GM19468 (cell line): ENCODE results near the gene MACROD2.
"Not testable (repeated sequence)": the region's sequence is repeated elsewhere in the genome, so short reads cannot be mapped to it uniquely, and the experiment has no call there.

Source experiments
- ATAC-seq: cut with Tn5 transposase; IDR thresholded peaks from one replicate; pipeline ENCODE4 v1.9.1; 2021; ENCODE audit warnings: mild to moderate bottlenecking, moderate library complexity, moderate number of reproducible peaks; ENCODE audit not compliant: unreplicated experiment; ENCODE audit errors: extremely low read depth

Gene MACROD2

DNA sequence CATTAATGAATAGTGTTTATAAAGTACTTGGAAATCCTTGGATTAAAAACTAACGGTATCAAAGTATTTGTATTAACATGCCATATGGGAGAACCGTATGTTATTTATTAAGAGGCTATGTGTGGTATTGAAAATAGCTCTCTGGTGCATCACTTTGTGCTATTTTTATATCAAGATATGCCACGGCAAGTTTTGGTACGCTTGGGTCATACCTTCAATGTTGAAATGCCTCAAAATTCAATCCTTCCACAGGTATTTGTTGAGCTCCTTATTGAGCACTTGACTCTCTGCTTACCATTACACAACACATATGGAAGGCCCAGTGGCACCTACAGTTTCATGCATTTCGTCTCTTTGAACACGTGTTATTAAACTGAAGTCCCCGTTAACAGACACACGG lies 1930.1 kb downstream of the MACROD2 start:
- ATAC-seq, result no peak

DNA sequence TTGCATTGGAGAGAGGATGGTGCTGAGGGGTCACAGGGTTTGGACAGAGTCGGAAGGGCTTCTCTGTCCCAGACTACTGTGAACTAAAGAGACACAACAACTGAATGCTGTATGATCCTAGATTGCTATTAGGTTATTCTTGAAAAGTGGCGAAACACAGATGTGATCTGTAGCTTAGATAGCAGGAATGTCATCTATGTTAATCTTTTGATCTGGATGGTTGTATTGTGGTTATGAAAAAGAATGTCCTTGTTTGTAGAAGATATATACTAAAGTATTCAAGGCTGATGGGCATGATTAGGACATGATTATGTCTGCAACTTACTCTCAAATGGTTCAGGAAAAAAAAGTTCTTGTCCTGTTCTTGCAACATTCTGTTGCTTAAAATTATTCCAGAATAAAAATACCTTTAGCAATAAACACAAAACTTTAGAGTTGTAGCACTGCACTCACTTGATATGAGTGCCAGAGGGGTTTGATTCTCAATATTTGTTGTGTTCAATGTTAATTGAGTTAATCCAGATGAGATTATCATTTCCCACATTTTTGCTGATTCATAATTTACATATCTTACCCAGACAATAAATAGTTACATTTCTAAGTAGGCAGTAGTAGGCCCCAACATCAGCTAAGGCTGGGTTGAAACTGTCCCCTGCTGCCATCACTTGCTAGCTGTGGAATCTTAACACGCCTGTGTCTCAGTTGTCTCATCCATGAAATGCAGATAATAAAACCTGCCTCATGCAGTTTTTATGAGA lies 1932.8 kb downstream of the MACROD2 start:
- ATAC-seq, result no peak

DNA sequence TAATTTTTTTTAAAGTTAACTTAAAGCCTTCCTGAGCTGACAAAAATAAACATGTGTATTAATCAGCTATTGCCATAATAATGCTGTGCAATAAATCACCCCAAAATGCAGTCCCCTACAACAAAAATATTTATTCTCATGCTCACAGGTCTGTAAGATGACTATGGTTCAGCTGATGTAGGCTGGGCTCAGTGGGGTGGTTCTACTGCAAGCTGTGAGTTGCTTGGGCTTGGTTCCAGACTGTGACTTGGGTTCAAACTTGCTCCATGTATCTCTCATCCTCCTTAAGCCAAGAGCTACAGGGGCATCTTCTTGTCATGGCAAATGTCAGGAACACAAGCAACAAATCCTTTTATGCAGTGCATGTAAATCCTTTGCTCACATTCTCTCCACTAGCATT lies 1933.6 kb downstream of the MACROD2 start:
- no peak for ATAC-seq

DNA sequence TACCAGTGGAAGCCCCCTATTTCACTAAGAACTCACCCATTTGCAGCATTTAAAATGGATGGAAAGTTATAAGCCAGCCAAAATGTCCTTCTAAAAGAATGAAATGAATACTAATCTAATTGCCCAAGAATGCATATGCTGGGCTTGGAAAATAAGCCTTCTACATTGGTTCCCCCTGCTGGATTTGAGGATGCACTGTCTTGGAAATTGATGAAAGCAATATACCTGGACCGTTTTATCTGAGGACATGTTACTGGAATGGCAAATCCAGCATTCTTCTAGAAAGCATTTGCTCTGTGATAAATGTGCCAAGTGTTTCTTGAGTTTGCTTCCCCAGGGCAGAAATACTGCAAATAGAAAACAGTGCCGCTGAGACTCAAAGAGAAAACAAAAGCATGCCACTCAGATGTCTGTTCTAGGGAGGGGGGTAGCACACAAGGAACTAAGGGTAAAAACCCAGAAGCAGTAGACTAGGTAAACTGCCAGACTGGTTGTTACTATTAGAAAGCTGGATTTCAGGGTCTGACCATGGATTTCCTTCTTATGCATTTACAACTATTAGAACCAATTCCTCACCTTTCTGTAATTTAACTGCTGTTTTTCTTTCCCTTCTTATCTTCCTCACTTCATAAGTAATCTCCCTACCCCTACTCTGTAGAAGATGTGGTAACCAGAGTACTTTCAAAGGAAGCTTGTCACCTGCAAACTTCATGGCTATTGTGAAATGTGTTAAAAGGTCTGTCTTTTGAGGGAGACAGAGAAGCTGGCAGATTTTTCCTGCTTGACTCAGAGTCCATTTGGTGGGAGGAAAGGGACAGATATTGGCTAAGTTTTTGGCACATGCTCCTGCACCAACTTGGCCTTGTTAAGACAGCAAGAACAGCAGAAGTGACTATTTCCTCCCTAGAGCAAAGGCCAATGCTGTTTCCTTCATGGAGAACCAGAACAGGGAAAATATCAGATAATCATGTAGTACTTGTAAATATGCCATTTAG lies 1935.3 kb downstream of the MACROD2 start:
- ATAC-seq, result no peak

DNA sequence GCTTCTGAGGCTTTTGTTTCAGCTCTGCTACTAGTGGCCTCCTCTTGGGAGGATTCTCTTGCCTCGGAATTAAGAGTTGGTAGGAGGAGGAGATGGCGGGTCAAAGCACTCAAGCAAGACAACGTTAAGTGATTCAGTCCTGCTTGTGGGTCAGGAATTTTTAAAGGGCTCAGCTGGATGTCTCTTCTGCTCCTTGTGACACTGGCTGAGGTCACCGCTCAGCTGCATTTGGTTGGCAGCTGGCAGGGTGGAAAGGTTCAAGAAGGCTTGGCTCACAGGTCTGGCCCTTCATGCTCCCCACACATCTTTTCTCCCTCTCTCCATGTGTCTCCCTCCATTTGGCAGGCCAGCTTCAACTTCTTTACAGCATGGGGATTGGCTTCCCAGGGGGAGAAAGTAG lies 1936.6 kb downstream of the MACROD2 start:
- no peak for ATAC-seq

DNA sequence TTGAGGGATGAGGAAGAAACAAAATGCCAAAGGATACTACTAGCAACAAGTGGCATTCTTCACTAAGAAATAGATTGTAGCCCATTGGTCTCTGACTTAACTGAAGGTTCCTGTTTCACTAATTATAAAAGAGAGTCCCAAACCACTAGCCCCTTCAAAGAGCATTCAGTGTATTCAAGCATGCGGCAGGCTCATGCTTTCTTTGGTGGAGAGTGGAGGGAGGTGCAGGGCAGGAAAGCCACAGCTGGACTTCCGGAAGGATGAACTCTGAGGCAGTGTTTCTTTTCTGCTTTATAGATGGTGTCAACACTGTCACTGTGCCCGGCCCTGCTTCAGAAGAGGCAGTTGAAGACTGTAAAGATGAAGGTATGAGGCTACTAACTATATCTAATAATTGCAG lies 1941.9 kb downstream of the MACROD2 start:
- ATAC-seq, result peak; percentile 78

DNA sequence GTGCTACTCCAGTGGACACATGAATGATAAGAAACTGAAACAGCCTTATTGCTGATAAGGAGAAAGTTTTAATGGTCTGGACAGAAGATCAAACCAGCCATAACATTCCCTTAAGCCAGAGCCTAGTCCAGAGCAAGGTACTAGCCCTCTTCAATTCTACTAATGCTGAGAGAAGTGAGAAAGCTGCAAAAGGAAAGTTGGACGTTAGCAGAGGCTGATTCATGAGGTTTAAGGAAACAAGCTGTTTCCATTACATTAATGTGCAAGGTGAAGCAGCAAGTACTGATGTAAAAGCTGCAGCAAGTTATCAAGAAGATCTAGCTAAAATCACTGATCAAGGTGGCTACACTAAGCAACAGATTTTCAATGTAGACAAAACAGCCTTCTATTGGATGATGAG lies 1943.5 kb downstream of the MACROD2 start:
- ATAC-seq, result no peak

DNA sequence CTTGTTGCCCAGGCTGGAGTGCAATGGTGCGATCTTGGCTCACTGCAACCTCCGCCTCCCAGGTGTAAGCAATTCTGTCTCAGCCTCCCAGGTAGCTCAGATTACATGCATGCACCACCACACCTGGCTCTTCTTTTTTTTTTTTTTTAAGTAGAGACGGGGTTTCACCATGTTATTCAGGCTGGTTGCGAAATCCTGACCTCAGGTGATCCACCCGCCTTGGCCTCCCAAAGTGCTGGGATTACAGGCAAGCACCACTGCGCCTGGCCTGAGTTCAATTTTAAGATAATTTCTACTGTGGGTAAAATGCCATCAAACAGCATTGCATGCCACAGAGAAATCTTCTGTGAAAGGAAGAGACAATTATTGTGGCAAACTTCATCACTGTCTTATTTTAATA lies 1944.8 kb downstream of the MACROD2 start:
- no peak for ATAC-seq

DNA sequence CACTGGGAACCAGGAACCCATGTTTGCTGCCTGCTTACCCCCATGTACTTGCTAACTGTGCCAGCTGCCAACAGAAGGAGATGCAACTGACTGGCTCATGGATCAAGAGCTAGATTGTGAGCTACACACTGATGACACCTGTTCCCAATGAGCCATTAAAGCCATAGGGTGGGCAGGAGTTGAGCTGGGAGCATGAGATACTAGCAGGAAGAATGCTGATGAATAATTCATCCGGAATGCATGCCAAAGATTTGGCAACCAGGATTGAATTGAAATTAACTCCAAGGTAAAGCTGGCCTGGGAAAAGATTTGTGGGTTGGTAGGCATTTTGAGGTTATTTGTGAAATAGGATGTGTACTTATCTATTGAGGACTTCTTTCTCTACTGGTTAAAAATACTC lies 1946.8 kb downstream of the MACROD2 start:
- ATAC-seq, result no peak

DNA sequence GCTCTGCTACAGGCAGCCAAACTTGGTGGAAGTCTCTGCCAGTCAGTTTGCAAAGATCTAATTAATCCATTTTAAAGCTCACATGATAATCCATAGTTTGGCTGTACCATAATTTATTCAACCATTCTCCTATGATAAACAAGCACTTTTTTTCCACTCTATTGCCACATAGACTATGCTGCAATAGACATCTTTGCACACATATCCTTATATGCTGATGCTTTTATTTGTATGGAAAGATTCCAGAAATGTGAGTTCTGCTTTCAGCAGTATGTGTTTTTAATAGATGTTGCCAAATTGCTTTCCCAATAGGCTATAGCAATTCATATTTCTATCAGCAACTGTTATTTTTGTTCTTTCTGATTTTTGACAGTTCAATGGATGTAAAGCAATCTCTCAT lies 1950.0 kb downstream of the MACROD2 start:
- no peak for ATAC-seq

DNA sequence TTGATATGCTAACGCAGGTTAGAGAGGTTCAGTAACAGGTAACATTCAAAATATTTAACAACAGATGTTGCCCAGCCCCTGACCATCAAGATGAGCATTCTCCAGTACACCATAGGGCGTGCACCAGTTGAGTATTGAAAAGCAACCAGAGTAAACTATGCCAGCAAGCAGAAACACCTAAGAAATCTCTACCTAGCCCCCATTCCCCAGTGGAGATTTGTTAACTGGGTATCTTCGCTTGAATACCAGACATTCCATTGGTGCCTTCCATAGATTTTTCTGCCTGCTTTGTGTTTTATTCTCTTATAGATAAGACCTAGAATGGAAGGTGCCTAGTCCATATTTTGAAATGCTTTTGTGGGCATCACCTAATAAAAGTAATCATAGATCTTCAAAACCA lies 1954.1 kb downstream of the MACROD2 start:
- no peak for ATAC-seq

DNA sequence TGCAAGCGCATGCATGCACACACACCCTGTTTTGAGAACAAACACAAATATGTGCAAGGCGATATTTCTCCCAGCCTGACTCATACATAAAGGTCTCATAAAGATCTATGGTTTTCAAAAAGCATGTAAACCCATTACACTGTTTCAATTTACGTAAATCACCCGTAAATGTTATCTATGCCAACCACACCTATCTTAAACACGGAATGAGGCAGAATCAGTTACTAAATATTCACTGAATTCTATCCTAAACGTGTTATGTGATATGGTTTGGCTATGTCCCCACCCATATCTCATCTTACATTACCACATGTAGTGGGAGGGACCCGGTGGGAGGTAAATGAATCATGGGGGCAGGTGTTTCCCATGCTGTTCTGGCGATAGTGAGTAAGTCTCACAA lies 1956.3 kb downstream of the MACROD2 start:
- no peak for ATAC-seq

DNA sequence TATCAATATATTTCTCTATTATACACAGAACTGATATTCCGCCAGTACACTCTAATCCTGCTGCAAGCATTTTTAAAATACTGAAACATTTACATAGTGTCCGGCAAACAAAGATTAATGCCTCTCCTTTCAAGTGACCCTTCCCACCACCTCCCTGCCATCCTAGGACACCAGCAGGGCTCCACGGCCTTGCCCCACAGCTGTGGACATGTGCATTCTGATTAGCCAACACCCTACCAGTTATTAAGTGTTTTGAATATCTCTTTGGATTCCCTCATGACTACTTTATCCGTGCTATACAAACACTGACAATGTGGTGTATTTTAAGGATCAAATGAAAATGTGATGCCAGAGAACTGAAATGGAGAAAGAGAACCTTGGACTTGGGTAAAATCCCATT lies 1962.8 kb downstream of the MACROD2 start:
- no peak for ATAC-seq

DNA sequence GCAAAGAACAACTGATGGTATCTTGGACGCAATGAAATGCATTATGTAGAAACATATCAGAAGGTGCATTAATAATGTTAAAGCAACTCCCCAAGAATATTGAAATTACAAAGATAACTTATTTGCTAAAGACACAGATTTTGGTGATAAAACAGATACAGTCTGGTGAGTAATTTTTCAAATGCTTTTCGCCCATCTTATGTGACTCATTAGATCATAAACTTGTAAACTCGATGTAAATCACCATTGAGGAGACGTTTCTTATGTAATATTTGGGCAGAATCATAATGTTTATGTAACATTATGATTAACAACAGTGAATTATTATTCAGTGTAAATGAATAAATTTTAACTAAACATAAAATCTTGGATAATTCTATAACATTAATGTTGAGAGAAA lies 1969.8 kb downstream of the MACROD2 start:
- ATAC-seq, result no peak

DNA sequence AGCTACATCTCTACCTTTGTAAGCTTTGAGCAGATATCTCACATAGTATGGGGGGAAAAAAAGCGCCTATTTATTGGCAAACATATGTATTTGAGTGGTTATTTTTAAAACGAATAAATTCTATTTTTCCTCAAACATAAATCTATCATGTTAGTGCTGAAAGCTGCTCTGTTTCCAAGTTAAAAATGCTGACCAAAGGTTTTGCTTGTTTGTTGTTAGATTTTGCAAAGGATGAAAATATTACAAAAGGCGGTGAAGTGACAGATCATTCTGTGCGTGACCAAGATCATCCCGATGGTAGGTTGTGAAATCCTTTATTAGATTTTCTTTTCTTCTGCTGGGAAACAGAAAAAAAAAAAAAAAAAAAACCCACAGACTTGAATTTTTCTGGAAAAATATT lies 1972.0 kb downstream of the MACROD2 start:
- no peak for ATAC-seq

DNA sequence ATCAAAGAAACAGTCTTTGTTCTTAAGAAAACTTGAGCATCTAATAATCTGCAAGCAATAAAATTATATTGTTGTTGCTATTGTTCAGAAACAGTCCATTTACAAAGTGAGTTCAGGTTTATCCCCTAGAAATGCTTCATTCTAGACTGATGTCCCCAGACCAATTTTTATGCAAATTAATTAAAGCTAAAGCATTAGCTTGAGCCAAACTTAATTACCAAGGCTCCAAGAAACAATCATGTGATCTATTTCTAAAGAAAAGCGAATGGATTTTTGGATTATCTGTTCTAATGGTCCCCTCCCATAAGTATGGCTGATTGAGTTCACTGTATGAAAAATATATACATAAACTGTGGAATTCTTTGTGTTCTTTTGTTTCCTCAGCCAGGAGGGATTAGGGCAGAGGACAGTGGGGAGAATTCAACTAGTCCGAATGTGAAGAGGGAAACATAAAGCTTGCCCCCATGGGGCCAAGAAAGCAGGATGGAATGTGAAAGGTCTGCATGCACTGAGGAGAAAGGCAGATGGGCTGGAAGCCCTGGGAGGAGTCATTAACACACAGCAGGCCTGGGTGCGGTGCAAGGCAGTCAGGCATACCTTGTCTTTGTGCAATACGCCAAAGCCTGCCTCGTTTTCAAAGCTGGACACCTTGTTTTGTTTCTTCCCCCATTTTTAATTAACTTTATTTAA lies 1980.9 kb downstream of the MACROD2 start:
- ATAC-seq, result no peak

DNA sequence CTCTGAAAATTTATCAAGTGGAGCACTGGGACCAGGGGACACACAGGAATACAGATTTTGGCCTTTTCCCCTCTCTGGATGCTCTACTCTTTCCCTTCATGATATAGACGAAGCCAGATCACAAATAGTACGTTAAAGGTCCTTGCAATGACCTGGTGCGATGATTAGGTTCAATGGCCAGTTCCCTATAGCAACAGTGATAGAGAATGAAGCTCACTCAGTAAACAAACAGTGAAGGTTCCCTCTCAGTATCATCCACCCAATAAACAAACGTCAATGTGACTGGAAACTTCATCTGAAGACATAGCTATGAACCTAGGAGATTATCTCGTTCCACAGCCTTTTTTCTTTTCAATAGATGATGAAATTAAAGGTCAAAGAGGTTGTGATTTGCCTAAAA lies 1981.7 kb downstream of the MACROD2 start:
- no peak for ATAC-seq

DNA sequence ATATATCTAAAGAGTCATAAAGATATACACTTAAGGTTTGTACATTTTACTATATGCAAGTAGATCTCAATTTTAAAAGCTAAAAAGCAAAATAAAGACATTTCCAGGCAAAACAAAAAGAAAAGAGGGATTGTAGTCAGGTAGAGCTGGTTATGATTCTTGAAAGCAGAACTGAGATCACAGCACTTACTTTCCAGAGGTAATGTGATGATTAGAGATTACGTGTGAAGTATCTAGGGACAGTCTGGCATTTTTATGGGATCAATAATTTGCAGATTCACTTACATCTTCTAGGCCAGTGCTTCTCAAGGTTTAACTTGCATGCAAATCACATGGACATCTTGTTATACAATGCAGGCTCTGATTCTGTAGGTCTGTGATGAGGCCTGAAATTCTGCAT lies 1982.4 kb downstream of the MACROD2 start:
- ATAC-seq, result no peak

DNA sequence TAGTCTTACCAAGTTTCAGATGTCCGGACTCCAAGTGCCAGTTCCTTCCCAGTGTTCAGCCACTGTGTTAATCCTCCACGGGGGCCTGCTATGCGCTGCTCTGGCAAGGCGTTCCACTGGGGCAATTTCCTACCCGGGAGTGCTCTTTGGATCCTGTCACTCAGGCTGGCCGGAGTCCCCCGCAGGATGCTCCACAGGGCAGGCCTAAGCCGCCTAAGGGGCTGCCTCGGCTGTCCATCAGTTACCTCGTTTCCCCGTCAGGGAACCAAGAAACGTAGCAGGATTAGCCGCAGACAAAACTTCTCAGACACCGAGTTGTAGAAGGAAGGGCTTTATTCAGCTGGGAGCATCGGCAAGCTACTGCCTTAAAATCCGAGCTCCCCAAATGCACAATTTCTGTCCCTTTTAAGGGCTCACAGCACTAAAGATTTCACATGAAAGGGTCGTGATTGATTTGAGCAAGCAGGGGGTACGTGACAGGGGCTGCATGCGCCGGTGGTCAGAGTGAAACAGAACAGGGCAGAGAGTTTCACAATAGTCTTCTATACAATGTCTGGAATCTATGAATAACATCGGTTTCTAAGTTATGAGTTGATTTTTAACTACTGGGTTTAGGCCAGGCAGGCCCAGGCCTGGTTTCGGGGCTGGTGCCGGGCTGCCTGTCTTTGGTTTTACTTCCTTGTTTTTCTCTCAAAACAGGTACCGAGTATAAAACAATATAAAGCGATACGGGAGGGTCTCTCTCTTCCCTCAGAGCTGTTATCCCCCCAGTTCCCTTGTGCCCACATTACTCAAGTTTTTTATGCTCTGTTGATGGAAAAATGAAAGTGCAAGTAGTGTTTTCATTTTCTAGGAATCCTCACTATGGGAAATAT lies 1990.4 kb downstream of the MACROD2 start:
- ATAC-seq, result not testable (repeated sequence)

DNA sequence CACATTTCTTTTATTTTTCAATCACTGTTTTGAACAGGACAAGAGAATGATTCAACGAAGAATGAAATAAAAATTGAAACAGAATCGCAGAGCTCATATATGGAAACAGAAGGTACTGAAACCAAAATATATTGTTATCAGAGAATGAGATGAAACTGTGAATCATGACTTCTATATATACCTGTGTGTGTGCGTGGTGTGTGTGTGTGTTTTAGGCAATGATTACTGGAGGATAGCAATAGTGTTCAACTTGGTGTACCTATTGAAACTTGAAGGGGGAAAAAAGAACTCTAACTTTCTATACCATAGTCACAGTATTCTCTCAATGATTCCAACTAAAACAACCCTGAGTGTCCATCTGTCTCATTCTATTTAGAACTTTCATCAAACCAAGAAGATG lies 1991.4 kb downstream of the MACROD2 start:
- ATAC-seq, result peak; percentile 84
